Smooth muscle cell (in vitro differentiated cells): ENCODE results near the gene SPN. TPM values are rescaled to one million over a fixed set of nuclear protein-coding genes. Genes with fewer than 3 reads are reported as not detected.
"Not testable (repeated sequence)": the region's sequence is repeated elsewhere in the genome, so short reads cannot be mapped to it uniquely, and the experiment has no call there.

Experiments used
- DNase-seq: peaks from one replicate; lab custom pipeline; 2025; ENCODE audit not compliant: unreplicated experiment; lab: John Stamatoyannopoulos, UW
- H2AFZ ChIP-seq: fragments of 200-600 bp; sonication (generic); 2 replicates; pipeline ENCODE4 v1.6.0; 2016; ENCODE audit warnings: antibody characterized with exemption, low read depth, mild to moderate bottlenecking
- H3F3A ChIP-seq: fragments of 200-600 bp; sonication (generic); 2 replicates; pipeline ENCODE4 v1.6.0; 2017; ENCODE audit warnings: antibody characterized with exemption, low read depth
- H3K27ac ChIP-seq: fragments of 200-600 bp; sonication (generic); 2 replicates; pipeline ENCODE4 v1.5.1; 2016; ENCODE audit warnings: low read depth, mild to moderate bottlenecking
- H3K27me3 ChIP-seq: fragments of 200-600 bp; sonication (generic); 2 replicates; pipeline ENCODE4 v1.6.1; 2016; ENCODE audit warnings: low read depth, mild to moderate bottlenecking
- H3K36me3 ChIP-seq: fragments of 200-600 bp; sonication (generic); 2 replicates; pipeline ENCODE4 v1.5.1; 2016; ENCODE audit warnings: low read depth
- H3K4me1 ChIP-seq: fragments of 200-600 bp; sonication (generic); 2 replicates; pipeline ENCODE4 v1.5.1; 2016; ENCODE audit warnings: low read depth
- H3K4me2 ChIP-seq: fragments of 200-600 bp; sonication (generic); 2 replicates; pipeline ENCODE4 v1.6.0; 2016; ENCODE audit warnings: mild to moderate bottlenecking
- H3K4me3 ChIP-seq: fragments of 200-600 bp; sonication (generic); 2 replicates; pipeline ENCODE4 v1.5.1; 2016; ENCODE audit warnings: mild to moderate bottlenecking
- H3K79me2 ChIP-seq: fragments of 200-600 bp; sonication (generic); 2 replicates; pipeline ENCODE4 v1.6.0; 2016; ENCODE audit warnings: low read depth, mild to moderate bottlenecking
- H3K9ac ChIP-seq: fragments of 200-600 bp; sonication (generic); 2 replicates; pipeline ENCODE4 v1.6.0; 2016; ENCODE audit warnings: low read depth
- H3K9me3 ChIP-seq: fragments of 200-600 bp; sonication (generic); replicated peaks from 2 replicates; pipeline ENCODE4 v1.5.1; 2016; ENCODE audit warnings: low read depth
- H4K20me1 ChIP-seq: fragments of 200-600 bp; sonication (generic); 2 replicates; pipeline ENCODE4 v1.6.0; 2016; ENCODE audit warnings: low read depth
- CTCF ChIP-seq: fragments of 200-600 bp; sonication (generic); IDR thresholded peaks from 2 replicates; pipeline ENCODE4 v1.5.1; 2017; ENCODE audit warnings: borderline replicate concordance, mild to moderate bottlenecking, antibody characterized with exemption; ENCODE audit not compliant: insufficient read depth, poor library complexity, severe bottlenecking
- WGBS: methylation state at CpG from one replicate; pipeline ENCODE4 v1.1.7; 2016; ENCODE audit warnings: low lambda C conversion rate; 5-methylcytosine and 5-hydroxymethylcytosine counted together
- polyA plus RNA-seq: library from polyadenylated mRNA; unstranded; fragments of >200 nt; fragmentation: Nextera tagmentation; extraction: Ambion mirVana; gene quantifications from 2 replicates; pipeline ENCODE4 v1.2.1, GENCODE V29; 2016
- total RNA-seq: library from RNA; depleted of rRNA; stranded (reverse); fragments of >200 nt; gene quantifications from 2 replicates; pipeline ENCODE4 v1.2.3, GENCODE V29; 2014

The SPN gene
- total and polyA plus RNA-seq, 2 experiments from 2014 or later, result not detected

DNA sequence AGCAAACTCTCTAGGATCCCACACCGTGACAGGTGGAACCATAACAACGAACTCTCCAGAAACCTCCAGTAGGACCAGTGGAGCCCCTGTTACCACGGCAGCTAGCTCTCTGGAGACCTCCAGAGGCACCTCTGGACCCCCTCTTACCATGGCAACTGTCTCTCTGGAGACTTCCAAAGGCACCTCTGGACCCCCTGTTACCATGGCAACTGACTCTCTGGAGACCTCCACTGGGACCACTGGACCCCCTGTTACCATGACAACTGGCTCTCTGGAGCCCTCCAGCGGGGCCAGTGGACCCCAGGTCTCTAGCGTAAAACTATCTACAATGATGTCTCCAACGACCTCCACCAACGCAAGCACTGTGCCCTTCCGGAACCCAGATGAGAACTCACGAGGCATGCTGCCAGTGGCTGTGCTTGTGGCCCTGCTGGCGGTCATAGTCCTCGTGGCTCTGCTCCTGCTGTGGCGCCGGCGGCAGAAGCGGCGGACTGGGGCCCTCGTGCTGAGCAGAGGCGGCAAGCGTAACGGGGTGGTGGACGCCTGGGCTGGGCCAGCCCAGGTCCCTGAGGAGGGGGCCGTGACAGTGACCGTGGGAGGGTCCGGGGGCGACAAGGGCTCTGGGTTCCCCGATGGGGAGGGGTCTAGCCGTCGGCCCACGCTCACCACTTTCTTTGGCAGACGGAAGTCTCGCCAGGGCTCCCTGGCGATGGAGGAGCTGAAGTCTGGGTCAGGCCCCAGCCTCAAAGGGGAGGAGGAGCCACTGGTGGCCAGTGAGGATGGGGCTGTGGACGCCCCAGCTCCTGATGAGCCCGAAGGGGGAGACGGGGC lies 1.3 kb downstream of the SPN start:
- H3K9me3 ChIP-seq, result no peaks in the 10 kb centered on the region
- no peaks in the 10 kb centered on the region for H4K20me1 ChIP-seq
- H3K4me3 ChIP-seq, result no peak overlapping the region
- no peaks in the 10 kb centered on the region for H3K27me3 ChIP-seq
- no peaks in the 10 kb centered on the region for H3F3A ChIP-seq
- peaks cover 10% of the 10 kb centered on the region for H3K4me1 ChIP-seq
- WGBS, result 93% methylated on average over 34 of the region's 35 CpGs
- H3K36me3 ChIP-seq, result no peaks in the 10 kb centered on the region
- no peaks in the 10 kb centered on the region for H3K79me2 ChIP-seq
- H2AFZ ChIP-seq, result no peak overlapping the region
- no peak overlapping the region for H3K27ac ChIP-seq
- DNase-seq, result no peak
- no peak overlapping the region for H3K9ac ChIP-seq
- no peak for TF ChIP-seq CTCF
- H3K4me2 ChIP-seq, result no peak overlapping the region

DNA sequence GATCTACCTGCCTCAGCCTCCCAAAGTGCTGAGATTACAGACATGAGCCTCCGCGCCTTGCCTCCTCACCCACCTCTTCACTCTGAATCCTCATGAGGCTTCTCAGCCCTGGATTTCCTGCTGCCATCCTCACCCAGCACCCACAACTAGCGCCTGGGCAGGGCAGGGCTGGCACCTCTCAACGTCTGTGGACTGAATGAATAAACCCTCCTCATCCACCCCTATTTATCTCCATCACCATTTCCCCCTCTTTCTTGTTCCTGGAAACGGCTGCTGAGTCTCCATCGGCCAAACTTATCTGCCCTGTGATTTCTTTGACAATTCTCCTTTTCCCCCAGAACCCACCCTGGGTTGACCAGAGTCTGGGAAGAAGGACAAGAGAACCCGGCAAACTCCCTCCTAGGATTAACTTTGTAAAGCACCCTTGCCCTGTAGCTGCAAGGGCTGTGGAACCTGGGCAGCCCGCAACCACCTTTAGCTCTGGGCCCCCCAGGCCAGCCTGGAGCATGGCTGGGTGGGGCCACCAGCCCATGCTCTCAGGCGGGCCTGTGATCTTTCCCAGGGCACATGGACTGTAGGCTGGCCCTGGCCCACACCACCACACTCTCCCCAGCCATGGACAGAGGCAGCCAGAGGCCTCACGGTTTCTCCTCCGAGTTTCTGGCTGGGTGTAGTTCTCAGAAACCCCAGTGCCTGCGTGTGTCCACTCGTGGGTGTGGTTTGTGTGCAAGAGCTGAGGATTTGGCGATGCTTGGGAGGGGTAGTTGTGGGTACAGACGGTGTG lies 2.4 kb downstream of the SPN start:
- H3K27ac ChIP-seq, result no peak overlapping the region
- WGBS, result 81% methylated on average over 15 of the region's 15 CpGs

DNA sequence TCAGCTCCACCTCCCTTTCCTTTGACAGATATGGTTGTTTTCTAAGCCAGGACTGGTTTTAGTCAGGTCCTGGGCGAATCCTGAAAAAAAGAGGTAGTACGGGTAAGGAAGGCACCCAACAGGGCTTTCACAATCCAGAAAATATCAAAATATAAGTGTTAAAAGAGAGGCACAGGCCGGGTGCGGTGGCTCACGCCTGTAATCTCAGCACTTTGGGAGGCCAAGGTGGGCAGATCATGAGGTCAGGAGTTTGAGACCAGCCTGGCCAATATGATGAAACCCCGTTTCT lies 4.2 kb downstream of the SPN start:
- not testable (repeated sequence) for H4K20me1 ChIP-seq, H3K27me3 ChIP-seq, H3K9ac ChIP-seq, H3K79me2 ChIP-seq, H3K4me3 ChIP-seq, H3K4me2 ChIP-seq, H3F3A ChIP-seq, DNase-seq, H3K27ac ChIP-seq, H3K36me3 ChIP-seq, H3K9me3 ChIP-seq
- 90% methylated on average over 6 of the region's 6 CpGs for WGBS
- H2AFZ ChIP-seq, result peak overlapping the region; percentile 95
- H3K4me1 ChIP-seq, result peaks cover 10% of the 10 kb centered on the region

More for the DNA sequence above, 2.4 kb downstream of the SPN start:
- Histone ChIP-seq H3K4me3 (no peak overlapping the region), H3K4me2 (no peak overlapping the region), H4K20me1 (no peaks in the 10 kb centered on the region), H3K4me1 (peaks cover 10% of the 10 kb centered on the region), H3K9ac (no peak overlapping the region), H3K9me3 (no peaks in the 10 kb centered on the region), H3K36me3 (no peaks in the 10 kb centered on the region), H2AFZ (no peak overlapping the region), H3K27me3 (no peaks in the 10 kb centered on the region), H3K79me2 (no peaks in the 10 kb centered on the region), H3F3A (no peaks in the 10 kb centered on the region)
- no peak for TF ChIP-seq CTCF
- no peak for DNase-seq

DNA sequence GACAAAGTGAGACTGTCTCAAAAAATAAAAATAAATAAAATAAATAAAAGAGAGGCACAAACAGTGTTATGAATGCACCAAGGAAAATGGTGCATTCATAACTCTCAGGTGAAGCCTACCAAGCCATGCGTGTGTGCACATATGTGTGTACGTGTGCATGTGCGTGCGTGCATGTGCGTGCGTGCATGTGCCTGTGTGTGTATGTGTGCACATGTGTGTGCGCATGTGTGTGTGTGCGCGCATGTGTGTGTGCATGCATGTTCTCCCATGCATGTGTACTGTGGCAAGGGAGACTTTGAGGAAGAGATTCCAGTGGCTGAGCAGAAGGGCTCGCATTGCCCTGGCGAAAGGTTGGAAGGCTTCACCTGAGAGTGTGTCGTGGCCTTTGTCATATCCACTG lies 4.7 kb downstream of the SPN start:
- H3K4me1 ChIP-seq, result peaks cover 10% of the 10 kb centered on the region
- no peak overlapping the region for H3K4me2 ChIP-seq
- no peak for TF ChIP-seq CTCF
- H3K79me2 ChIP-seq, result no peaks in the 10 kb centered on the region
- no peaks in the 10 kb centered on the region for H3K36me3 ChIP-seq
- no peak overlapping the region for H3K27ac ChIP-seq
- H4K20me1 ChIP-seq, result no peaks in the 10 kb centered on the region
- no peak overlapping the region for H3K9ac ChIP-seq
- no peaks in the 10 kb centered on the region for H3F3A ChIP-seq
- no peaks in the 10 kb centered on the region for H3K9me3 ChIP-seq
- no peak overlapping the region for H3K4me3 ChIP-seq
- 98% methylated on average over 12 of the region's 12 CpGs for WGBS
- no peak overlapping the region for H2AFZ ChIP-seq
- H3K27me3 ChIP-seq, result no peaks in the 10 kb centered on the region
- DNase-seq, result no peak
